GM19395 (cell line): Measurements from ENCODE around the gene NDUFS2.
A peak's percentile ranks its signal among the peaks of the same experiment; 100 is the strongest.
"Not testable (repeated sequence)": the region's sequence is repeated elsewhere in the genome, so short reads cannot be mapped to it uniquely, and the experiment has no call there.

Source experiments
- ATAC-seq: cut with Tn5 transposase; IDR thresholded peaks from one replicate; pipeline ENCODE4 v1.9.1; 2021; ENCODE audit warnings: mild to moderate bottlenecking, moderate library complexity; ENCODE audit not compliant: unreplicated experiment

Gene NDUFS2

DNA sequence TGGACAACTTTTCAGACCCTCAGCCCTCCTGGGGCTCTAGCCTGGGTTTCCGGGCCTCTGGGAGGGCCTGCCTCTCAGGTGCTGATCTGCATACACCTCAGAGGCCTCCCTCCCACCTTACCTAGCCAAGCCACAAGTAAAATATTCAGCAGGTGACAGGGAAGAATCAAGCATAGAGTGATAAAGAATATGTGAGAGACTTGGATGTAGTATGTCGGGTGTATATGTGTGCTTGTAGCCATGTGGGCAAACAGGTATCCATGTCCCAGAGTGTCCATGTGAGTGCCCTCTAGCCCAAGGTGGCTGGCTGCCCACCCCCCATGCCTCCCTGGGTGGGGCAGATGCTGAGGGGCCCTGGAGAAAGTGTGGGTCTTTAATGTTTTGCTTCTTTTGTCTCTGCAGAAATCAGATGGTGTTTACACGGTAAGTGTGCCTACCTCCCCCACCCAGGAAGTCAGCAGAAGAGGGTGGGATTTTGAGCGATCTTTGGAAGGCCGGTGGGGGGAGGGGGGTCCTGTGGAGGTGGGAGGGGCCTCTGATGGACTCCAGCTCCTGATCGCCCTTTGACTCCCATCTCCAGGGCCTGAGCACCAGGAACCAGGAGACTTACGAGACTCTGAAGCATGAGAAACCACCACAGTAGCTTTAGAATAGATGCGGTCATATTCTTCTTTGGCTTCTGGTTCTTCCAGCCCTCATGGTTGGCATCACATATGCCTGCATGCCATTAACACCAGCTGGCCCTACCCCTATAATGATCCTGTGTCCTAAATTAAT lies 16.3 kb downstream of the NDUFS2 start:
- no peak for ATAC-seq

- ATAC-seq, result no peak
Observed at GRCh38 chr1:161219078-161219892, 17.1 kb downstream of the NDUFS2 start.

DNA sequence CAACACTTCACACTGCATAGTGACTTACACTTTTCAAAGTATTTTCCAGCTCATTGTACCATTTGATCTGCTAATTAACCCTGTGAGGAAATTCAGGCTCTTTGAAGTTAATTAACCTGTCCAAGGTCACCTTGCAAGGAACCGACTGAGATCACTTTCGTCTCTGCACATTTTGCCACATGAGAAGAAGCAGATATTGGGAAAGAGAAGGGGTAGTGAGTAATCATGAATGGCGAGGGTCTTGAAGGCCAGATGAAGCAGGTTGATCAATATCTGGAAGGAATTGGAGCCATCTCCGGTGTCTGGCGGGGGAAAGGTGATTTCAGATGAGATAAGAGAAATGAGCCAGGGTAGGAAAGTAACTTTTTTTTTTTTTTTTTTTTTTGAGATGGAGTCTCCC lies 17.8 kb downstream of the NDUFS2 start:
- no peak for ATAC-seq

GRCh38 chr1:161222175-161223019 lies 20.2 kb downstream of the NDUFS2 start:
- ATAC-seq, result no peak

GRCh38 chr1:161223805-161224694 lies 21.9 kb downstream of the NDUFS2 start:
- ATAC-seq, result no peak

- ATAC-seq, result not testable (repeated sequence)
Observed at GRCh38 chr1:161224695-161225087, 22.5 kb downstream of the NDUFS2 start.

- no peak for ATAC-seq
Observed at GRCh38 chr1:161225178-161225533, 23.0 kb downstream of the NDUFS2 start.

DNA sequence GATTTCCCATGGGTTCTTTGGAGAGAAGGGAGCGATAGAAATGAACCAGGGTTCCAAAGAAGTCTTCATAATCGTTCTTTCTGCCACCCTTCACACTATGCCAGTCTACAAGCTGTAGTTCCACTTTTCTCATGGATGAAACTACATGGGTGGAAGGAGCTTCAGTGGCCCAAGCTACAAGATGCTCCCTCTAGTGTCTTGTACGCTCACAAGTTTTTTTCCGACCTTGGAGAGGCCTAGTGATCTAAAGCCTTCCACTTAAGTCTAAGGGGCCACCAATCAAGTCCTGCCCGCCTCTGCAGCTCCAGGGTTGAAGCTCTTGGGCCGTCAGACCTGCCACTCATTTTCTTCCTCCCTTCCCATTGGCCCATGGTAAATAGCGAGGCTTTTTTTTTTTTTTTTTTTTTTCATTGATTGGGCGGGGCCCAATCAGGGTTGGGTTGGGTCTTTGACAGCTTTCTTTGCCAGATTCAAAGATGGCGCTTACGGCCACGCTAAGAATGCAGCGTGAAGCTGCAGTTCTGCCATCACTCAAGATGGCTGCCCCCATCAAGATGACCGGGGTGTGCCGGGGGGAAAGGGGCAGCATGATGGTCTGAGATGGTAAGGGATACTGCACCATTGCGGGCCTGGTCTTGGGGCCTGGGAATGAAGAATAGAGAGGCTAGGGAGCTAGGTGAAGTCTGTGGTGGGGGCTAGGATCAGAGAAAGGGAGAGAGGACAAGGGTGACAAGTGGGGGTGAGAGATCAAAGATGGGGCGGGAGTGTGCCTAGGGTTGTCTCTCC lies 23.6 kb downstream of the NDUFS2 start, which contains the start of gene TOMM40L:
Gene TOMM40L, plus strand, starts transcription at position 527 of the 786 bp plus-strand sequence. CDS start 430 bp downstream, outside the sequence.
- ATAC-seq, result peak; percentile 97

GRCh38 chr1:161226320-161226711 lies 24.1 kb downstream of the NDUFS2 start:
- ATAC-seq, result no peak

- no peak for ATAC-seq
Observed at GRCh38 chr1:161226759-161227158, 24.6 kb downstream of the NDUFS2 start.

DNA sequence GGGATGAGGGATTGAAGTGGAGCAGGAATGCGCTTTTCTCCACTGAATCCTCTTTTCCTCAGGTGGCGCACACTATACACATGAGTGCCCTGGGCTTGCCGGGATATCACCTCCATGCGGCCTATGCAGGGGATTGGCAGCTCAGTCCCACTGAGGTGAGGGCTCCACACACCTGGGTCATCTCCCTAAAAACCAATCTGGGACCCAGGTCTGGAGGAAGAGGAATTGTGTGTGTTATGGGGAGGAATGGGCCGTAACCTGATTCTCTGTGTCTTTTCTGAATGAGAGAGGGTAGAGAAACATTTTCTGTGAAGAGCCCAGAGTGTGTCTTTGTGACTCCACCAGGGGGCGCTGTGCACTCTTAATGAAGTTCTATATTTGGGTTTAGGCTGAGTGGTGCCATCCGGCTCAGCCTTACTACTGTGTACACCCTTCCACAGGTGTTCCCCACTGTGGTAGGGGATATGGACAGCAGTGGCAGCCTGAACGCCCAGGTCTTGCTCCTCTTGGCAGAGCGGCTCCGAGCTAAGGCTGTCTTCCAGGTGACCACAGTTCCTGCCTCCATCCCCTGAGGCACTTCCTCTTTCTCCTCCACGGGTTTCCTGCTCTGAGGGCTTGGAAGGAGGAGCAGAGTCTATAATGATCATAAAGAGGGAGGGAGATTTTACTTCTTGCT lies 25.2 kb downstream of the NDUFS2 start:
- peak; percentile 48 for ATAC-seq

DNA sequence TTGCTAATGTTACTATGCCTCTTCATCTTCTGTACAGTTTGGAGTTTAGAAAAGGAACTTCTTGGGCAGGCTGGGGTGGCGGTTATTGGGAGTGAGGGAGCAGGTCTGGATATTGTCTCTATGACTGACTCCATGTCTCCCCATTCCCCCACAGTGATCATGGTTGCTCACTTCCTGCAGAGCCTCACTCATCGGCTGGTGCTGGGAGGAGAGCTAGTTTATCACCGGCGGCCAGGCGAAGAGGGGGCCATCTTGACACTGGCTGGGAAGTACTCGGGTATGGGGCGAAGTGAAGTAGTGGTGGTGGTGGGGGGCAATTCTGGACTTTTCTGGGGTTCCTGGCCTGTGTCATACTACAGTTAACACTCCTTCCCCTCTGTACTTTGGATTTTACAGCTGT lies 25.9 kb downstream of the NDUFS2 start:
- ATAC-seq, result no peak

DNA sequence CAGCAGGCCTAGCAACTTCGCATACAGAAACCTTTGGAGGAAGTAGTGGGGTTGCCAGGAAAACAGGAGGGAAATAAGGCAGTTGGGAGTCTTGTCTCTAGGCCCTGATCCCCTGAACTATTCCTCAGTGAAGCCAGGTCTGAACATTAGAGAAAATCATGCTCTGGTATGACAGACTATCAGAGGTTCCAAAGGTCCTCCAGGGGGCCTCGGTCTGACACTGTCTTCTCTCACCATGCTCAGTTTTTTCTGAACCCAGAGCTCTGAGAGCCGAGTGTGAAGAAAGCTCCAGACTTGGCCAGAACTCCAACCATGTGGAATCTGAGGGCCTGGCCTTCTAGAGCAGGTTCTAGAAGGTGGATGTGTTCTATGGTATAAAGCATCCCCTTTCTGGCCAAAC lies 27.7 kb downstream of the NDUFS2 start:
- ATAC-seq, result no peak

GRCh38 chr1:161230762-161231161 lies 28.6 kb downstream of the NDUFS2 start:
- no peak for ATAC-seq

- ATAC-seq, result no peak
Observed at GRCh38 chr1:161233102-161233501, 30.9 kb downstream of the NDUFS2 start.

DNA sequence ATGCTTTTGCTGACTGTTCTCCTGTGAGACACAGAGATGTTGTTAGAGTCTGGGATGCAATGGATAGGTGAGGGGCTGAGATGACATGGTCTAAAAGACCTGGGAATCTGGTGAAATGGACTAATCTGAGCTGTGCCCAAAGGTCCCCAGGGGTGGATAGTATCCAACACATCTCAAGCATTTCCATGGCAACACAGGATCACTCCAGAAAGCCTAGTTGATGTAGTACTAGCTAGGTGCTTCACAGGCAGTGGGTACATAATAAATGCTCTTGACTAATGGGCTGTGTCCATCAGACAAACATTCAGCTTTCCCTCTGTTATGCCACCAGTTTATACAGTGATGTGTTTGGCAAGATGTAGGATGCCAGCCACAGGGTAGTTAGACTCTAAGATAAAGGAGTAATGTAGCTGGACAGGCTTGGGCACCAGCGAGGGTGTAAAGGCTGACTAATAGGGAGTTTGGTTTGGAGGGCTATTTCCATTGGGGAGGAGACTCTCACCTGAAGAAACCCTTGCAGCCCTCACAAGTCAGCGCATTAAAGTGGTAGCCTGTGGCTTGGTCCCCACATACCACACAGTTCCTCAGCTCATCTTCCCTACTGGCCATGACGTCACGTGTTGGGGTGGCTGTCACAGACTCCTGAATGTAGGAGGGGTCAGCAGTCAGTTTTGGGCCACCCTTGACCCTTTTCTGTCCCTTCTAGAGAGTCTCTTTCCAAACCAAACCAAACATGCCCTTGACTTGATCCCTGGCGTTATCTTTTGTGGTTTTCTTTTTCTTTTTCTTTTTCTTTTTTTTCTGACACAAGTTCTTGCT lies 34.0 kb downstream of the NDUFS2 start:
- no peak for ATAC-seq

DNA sequence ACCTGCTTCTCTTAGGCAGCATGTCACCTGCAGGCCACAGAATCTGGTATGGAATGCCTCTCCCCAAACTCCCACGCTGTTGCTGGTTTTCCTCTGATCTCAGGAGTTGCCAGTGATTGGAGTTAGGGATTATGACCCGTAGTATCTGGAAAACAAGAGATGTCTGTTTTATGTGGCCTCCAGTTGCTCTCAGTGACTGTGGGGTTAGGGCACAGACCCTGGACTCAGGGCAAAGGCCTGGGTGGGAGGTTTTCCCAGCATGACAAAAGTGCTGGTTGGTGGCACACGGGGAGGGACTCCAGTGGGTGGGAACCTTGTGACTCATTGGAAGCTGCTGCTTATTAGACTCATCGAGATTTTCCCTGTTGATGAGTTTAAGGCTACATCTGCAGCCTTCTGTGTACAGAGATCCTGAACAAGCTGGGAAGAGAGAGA lies 35.9 kb downstream of the NDUFS2 start, which contains the start of gene NR1I3:
Gene NR1I3, minus strand, starts transcription at position 165 of the 435 bp plus-strand sequence. CDS start 1,638 bp downstream, outside the sequence.
- ATAC-seq, result no peak

GRCh38 chr1:161241682-161242081 lies 39.5 kb downstream of the NDUFS2 start:
- ATAC-seq, result no peak
